Measurements from ENCODE around the gene SLC2A2.
"Not testable (repeated sequence)": the region's sequence is repeated elsewhere in the genome, so short reads cannot be mapped to it uniquely, and the experiment has no call there.

GRCh38 chr3:170972917-170973316 is 53.6 kb downstream of the SLC2A2 start:
- TF ChIP-seq CTCF, POLR2A (IDR thresholded peaks at IDR 0.05): not testable (repeated sequence)
